ENCODE measurements around the gene GALNT4.

GRCh38 chr12:89517720-89518119 lies 6.9 kb downstream of the GALNT4 start:
- TF ChIP-seq CTCF (IDR thresholded peaks at IDR 0.05) (no peak), EP300 (IDR thresholded peaks at IDR 0.05) (no peak), POLR2A (IDR thresholded peaks at IDR 0.05; ENCODE audit: low read depth) (no peak), POLR2AphosphoS5 (IDR thresholded peaks at IDR 0.05) (no peak)

All from esophagus muscularis mucosa (tissue), 4 donors.